ENCODE measurements around the gene ATP2B3. TPM values are rescaled to one million over a fixed set of nuclear protein-coding genes. Genes with fewer than 3 reads are reported as not detected.

ATP2B3 gene
- total and polyA plus RNA-seq, 2 donors (not counting 3 experiments of a cell fraction or from before 2014, with no cell fraction given): 0.01 to 0.07 TPM

GRCh38 chrX:153576239-153576870, 58.9 kb downstream of the ATP2B3 start:
- CTCF ChIA-PET: no interaction called here
- dilution Hi-C loops (cut with MboI; ENCODE audit: extremely low pct_ligation_motif_present, low sequenced_read_pairs) (no loop called here), intact Hi-C loops (cut with micrococcal nuclease) (no loop called here)

GRCh38 chrX:153576961-153577360, 59.5 kb downstream of the ATP2B3 start:
- Histone ChIP-seq H3K9me1 (replicated peaks; ENCODE audit: control insufficient read depth, extremely low read depth, insufficient read depth, low read length) (no peaks in the 10 kb centered on the region), H3K4me1 (ENCODE audit: control insufficient read depth, extremely low read depth, insufficient read depth, low read length) (no peaks in the 10 kb centered on the region), H3K4me3 (replicated peaks in 1 of 3; ENCODE audit: insufficient read depth in 1 of 3, low read depth in 1 of 3, low read length in 3 of 3) (no peak overlapping the region), H3K36me3 (ENCODE audit: control insufficient read depth in 2 of 2, extremely low read depth in 1 of 2, insufficient read depth in 2 of 2, low read length in 2 of 2) (no peaks in the 10 kb centered on the region), H3K9ac (replicated peaks; ENCODE audit: extremely low read depth, insufficient read depth, low read length) (no peak overlapping the region), H3K4me2 (ENCODE audit: insufficient read depth, low read length) (no peak overlapping the region), H4K20me1 (replicated peaks; ENCODE audit: control insufficient read depth, extremely low read depth, insufficient read depth, low read length) (no peaks in the 10 kb centered on the region), H3K27me3 (ENCODE audit: control insufficient read depth in 2 of 2, insufficient read depth in 2 of 2, low read length in 2 of 2) (no peaks in the 10 kb centered on the region), H3K79me2 (ENCODE audit: control insufficient read depth, insufficient read depth, low read length) (no peaks in the 10 kb centered on the region), H2AFZ (ENCODE audit: low read depth, low read length) (no peak overlapping the region), H3K27ac (ENCODE audit: insufficient read depth, low read depth, low read length) (no peak overlapping the region), H3K9me3 (replicated peaks; ENCODE audit: control insufficient read depth, insufficient read depth, low read length) (no peaks in the 10 kb centered on the region)
- CTCF ChIA-PET: interaction anchor here (0.6 to 1.7 kb wide), 2 partner anchors 12 to 116 kb away, joined by 3 to 6 read pairs; no protein-coding TSS in a partner anchor
- dilution Hi-C loops (cut with MboI; ENCODE audit: extremely low pct_ligation_motif_present, low sequenced_read_pairs): no loop called here
- TF ChIP-seq CTCF (IDR thresholded peaks at IDR 0.05; ENCODE audit: extremely low read depth in 1 of 2, insufficient read depth in 1 of 2, low read depth in 1 of 2, low read length in 2 of 2) (no peak), EZH2 (IDR thresholded peaks at IDR 0.05; ENCODE audit: borderline replicate concordance, low read depth, low read length, severe bottlenecking) (no peak), MYC (IDR thresholded peaks at IDR 0.05; ENCODE audit: low read depth, low read length) (no peak), JUN (IDR thresholded peaks at IDR 0.05; ENCODE audit: borderline replicate concordance, insufficient read depth, insufficient read length, low read depth) (no peak), POLR2A (IDR thresholded peaks at IDR 0.05; ENCODE audit: low read depth, low read length) (no peak), FOS (IDR thresholded peaks at IDR 0.05; ENCODE audit: borderline replicate concordance, insufficient read depth, low read length) (no peak), GATA2 (IDR thresholded peaks at IDR 0.05; ENCODE audit: insufficient read depth, insufficient read length, low read depth, low read length) (no peak), POLR2AphosphoS5 (IDR thresholded peaks at IDR 0.05; ENCODE audit: insufficient read depth, low read depth, low read length) (no peak), MAX (IDR thresholded peaks at IDR 0.05; ENCODE audit: insufficient read depth, insufficient read length) (no peak)
- FAIRE-seq (no peak), DNase-seq (ENCODE audit: low read depth, low spot score) (no peak)
- BruUV-seq (replicated peaks): no TSS peak
- intact Hi-C loops (cut with micrococcal nuclease): no loop called here
- POLR2A ChIA-PET: no interaction called here

More at GRCh38 chrX:153576239-153576870, 58.9 kb downstream of the ATP2B3 start:
- no peaks in the 10 kb centered on the region for H3K9me1 ChIP-seq (replicated peaks; ENCODE audit: control insufficient read depth, extremely low read depth, insufficient read depth, low read length)
- no peak overlapping the region for H3K9ac ChIP-seq (replicated peaks; ENCODE audit: extremely low read depth, insufficient read depth, low read length)
- H4K20me1 ChIP-seq (replicated peaks; ENCODE audit: control insufficient read depth, extremely low read depth, insufficient read depth, low read length): no peaks in the 10 kb centered on the region
- TF ChIP-seq EZH2 (IDR thresholded peaks at IDR 0.05; ENCODE audit: borderline replicate concordance, low read depth, low read length, severe bottlenecking) (no peak), FOS (IDR thresholded peaks at IDR 0.05; ENCODE audit: borderline replicate concordance, insufficient read depth, low read length) (no peak), POLR2A (IDR thresholded peaks at IDR 0.05; ENCODE audit: low read depth, low read length) (no peak), POLR2AphosphoS5 (IDR thresholded peaks at IDR 0.05; ENCODE audit: insufficient read depth, low read depth, low read length) (no peak), MAX (IDR thresholded peaks at IDR 0.05; ENCODE audit: insufficient read depth, insufficient read length) (no peak)
- H3K9me3 ChIP-seq (replicated peaks; ENCODE audit: control insufficient read depth, insufficient read depth, low read length): no peaks in the 10 kb centered on the region
- H3K27ac ChIP-seq (ENCODE audit: insufficient read depth, low read depth, low read length): no peak overlapping the region
- H3K4me1 ChIP-seq (ENCODE audit: control insufficient read depth, extremely low read depth, insufficient read depth, low read length): no peaks in the 10 kb centered on the region
- no TSS peak for BruUV-seq (replicated peaks)
- H3K4me3 ChIP-seq (replicated peaks in 1 of 3; ENCODE audit: insufficient read depth in 1 of 3, low read depth in 1 of 3, low read length in 3 of 3): no peak overlapping the region
- DNase-seq (ENCODE audit: low read depth, low spot score) (no peak), FAIRE-seq (no peak)
- no peaks in the 10 kb centered on the region for H3K79me2 ChIP-seq (ENCODE audit: control insufficient read depth, insufficient read depth, low read length)
- H3K4me2 ChIP-seq (ENCODE audit: insufficient read depth, low read length): no peak overlapping the region
- POLR2A ChIA-PET: no interaction called here
- H3K36me3 ChIP-seq (ENCODE audit: control insufficient read depth in 2 of 2, extremely low read depth in 1 of 2, insufficient read depth in 2 of 2, low read length in 2 of 2): no peaks in the 10 kb centered on the region
- H3K27me3 ChIP-seq (ENCODE audit: control insufficient read depth in 2 of 2, insufficient read depth in 2 of 2, low read length in 2 of 2): no peaks in the 10 kb centered on the region
- H2AFZ ChIP-seq (ENCODE audit: low read depth, low read length): no peak overlapping the region
